ENCODE results near the gene LRIF1. TPM values are rescaled to one million over a fixed set of nuclear protein-coding genes. Genes with fewer than 3 reads are reported as not detected.

LRIF1 gene
- total RNA-seq, 4 donors from 2014 or later = 2.6 to 12.0 (median 7.6) TPM

DNA sequence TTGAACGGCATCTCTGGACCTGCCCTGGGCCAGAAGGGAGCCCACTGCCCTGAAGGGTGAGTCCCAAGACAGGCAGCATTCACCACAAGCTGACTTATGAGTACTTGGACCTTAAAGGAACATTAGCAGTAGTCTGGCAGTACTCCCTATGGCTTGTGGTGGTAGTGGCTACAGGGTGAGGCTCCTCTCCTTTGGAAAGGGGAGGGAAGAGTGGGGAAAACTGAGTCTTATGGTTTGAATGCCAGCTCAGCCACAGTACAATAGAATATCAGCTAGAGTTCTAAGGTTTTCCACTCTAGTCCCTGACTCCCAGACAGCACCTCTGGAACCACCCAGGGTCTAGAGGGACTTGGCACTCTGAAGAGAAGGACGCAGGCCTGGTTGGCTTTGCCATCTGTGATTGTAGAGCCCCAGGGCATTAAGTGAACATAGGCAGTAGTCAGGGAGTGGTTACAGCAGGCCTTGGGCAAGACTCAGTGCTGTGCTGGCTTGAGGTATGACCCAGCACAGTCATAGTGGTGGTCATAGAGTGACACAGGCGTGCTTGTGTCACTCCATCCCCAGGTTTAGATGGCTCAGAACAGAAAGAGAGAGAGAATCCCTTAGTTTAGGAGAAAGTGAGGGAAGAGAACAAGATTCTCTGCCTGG is 59.7 kb downstream of the LRIF1 start:
- Histone ChIP-seq H3K36me3 (no peaks in the 10 kb centered on the region), H3K9me3 (no peaks in the 10 kb centered on the region), H3K4me3 (no peak overlapping the region), H3K27me3 (no peaks in the 10 kb centered on the region), H3K4me1 (no peaks in the 10 kb centered on the region), H3K27ac (no peak overlapping the region)
- intact Hi-C loops (cut with DNase I; ENCODE audit: low total_unique reads) = no loop called here
- DNase-seq = no peak
- TF ChIP-seq, protein P1, sequence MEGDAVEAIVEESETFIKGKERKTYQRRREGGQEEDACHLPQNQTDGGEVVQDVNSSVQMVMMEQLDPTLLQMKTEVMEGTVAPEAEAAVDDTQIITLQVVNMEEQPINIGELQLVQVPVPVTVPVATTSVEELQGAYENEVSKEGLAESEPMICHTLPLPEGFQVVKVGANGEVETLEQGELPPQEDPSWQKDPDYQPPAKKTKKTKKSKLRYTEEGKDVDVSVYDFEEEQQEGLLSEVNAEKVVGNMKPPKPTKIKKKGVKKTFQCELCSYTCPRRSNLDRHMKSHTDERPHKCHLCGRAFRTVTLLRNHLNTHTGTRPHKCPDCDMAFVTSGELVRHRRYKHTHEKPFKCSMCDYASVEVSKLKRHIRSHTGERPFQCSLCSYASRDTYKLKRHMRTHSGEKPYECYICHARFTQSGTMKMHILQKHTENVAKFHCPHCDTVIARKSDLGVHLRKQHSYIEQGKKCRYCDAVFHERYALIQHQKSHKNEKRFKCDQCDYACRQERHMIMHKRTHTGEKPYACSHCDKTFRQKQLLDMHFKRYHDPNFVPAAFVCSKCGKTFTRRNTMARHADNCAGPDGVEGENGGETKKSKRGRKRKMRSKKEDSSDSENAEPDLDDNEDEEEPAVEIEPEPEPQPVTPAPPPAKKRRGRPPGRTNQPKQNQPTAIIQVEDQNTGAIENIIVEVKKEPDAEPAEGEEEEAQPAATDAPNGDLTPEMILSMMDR (IDR thresholded peaks at IDR 0.05) = no peak
- no peak for TF ChIP-seq POLR2A (IDR thresholded peaks at IDR 0.05)

DNA sequence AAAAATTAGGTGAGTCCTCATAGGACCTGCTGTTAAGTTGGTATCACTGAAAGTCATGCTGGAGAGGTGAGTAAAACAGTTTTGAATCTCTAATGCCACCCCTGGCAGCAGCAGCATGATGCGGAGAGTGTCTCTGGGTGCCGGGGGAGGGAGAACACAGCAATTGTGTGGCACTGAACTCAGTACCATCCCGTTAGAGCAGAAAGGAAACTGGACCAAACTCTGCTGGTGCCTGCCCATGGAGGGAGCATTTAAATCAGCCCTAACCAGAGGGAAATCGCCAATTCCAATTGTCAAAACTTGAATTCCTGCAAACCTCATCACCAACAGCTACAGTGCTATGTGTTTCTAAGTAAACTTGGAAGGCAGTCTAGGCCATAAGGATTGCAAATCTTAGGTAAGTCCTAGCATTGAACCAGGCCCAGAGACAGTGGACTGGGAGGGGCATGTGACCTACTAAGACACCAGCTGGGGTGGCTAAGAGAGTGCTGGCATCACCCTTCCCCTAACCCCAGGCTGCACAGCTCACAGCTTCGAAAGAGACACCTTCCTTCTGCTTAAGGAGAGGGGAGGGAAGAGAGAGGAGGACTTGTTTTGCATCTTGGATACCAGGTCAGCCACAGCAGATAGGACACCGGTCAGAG is 60.8 kb downstream of the LRIF1 start:
- no peak for DNase-seq
- intact Hi-C loops (cut with DNase I; ENCODE audit: low total_unique reads) = no loop called here
- TF ChIP-seq, protein P1 (IDR thresholded peaks at IDR 0.05) = no peak
- H3K27me3 ChIP-seq = no peaks in the 10 kb centered on the region
- no peaks in the 10 kb centered on the region for H3K36me3 ChIP-seq
- no peak overlapping the region for H3K4me3 ChIP-seq
- no peaks in the 10 kb centered on the region for H3K9me3 ChIP-seq
- H3K4me1 ChIP-seq = no peaks in the 10 kb centered on the region
- no peak overlapping the region for H3K27ac ChIP-seq

DNA sequence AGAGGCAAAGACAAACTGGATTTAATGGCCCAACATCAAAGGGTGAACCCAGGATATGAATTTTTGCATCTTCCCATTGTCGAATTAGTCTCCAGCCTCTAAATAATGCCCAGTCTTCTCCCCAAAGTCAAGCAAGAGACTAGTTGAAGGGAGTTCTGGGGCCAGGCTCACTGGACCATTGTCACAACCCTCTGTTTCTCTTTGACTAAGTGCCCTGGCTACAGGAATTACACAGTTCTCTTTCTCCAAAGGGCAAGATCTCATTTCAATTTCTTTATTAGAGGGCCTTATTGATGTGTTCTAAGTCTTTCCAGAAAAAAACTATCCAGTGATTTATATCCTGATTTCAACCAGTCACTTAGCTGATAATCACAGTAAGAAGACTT is 64.3 kb downstream of the LRIF1 start:
- Histone ChIP-seq H3K9me3 (no peaks in the 10 kb centered on the region), H3K4me3 (no peak overlapping the region), H3K27me3 (no peaks in the 10 kb centered on the region), H3K27ac (no peak overlapping the region), H3K4me1 (no peaks in the 10 kb centered on the region), H3K36me3 (no peaks in the 10 kb centered on the region)
- TF ChIP-seq POLR2A (IDR thresholded peaks at IDR 0.05) = no peak
- TF ChIP-seq, protein P1 (IDR thresholded peaks at IDR 0.05) = no peak
- no peak for DNase-seq
- intact Hi-C loops (cut with DNase I; ENCODE audit: low total_unique reads) = no loop called here

DNA sequence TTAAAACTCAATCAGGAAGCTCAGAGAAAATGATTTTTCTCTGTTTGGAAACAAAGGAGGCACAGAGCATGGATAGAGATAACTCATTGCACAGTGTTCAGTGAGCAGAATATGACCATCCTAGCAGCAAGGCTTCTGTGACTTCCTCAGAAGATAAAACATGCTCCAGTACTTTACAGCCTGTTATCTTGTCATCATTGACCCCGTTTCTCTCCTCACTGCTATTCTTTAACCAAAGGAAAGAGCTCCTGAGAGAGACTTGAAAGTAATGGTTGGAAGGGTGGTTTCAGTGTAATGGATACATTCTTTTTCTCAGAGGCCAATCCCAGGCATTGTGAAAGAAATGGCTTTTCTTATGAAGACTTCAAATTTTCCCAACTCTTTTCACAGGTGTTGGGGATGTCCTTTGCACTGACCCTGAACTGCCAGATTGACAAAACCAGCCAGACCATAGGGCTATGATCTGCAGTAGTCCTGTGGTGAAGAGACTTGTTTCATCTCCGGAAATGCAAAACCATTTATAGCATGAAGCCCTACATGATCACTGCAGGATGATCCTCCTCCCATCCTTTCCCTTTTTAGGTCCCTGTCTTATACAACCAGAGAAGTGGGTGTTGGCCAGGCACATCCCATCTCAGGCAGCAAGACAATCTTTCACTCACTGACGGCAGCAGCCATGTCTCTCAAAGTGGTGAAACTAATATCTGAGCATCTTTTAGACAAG is 64.8 kb downstream of the LRIF1 start:
- H3K27me3 ChIP-seq = no peaks in the 10 kb centered on the region
- H3K27ac ChIP-seq = no peak overlapping the region
- intact Hi-C loops (cut with DNase I; ENCODE audit: low total_unique reads) = no loop called here
- H3K9me3 ChIP-seq = no peaks in the 10 kb centered on the region
- TF ChIP-seq, protein P1 (IDR thresholded peaks at IDR 0.05) = no peak
- TF ChIP-seq POLR2A (IDR thresholded peaks at IDR 0.05) = no peak
- H3K36me3 ChIP-seq = no peaks in the 10 kb centered on the region
- H3K4me3 ChIP-seq = no peak overlapping the region
- no peaks in the 10 kb centered on the region for H3K4me1 ChIP-seq
- DNase-seq = no peak

DNA sequence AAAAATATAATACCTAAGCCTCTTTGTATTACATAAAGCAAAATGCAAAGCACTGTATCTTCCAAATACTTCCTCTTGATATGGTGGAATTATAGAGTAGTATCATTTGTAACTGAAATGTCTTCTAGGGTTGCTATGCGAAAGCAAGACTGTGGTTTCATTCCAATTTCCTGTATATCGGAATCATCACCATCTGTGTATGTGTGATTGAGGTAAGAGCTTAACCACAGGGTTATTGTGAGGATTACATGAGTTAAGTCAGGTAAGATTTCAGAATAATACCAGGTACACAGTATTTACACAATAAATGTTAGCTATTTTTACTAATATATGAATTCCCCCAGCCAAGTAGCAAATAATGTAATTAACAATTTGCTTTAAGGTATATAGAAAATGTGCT is 66.0 kb downstream of the LRIF1 start:
- Histone ChIP-seq H3K4me1 (no peaks in the 10 kb centered on the region), H3K27ac (no peak overlapping the region), H3K27me3 (no peaks in the 10 kb centered on the region), H3K4me3 (no peak overlapping the region), H3K9me3 (no peaks in the 10 kb centered on the region), H3K36me3 (no peaks in the 10 kb centered on the region)
- TF ChIP-seq, protein P1 (IDR thresholded peaks at IDR 0.05) = no peak
- no peak for TF ChIP-seq POLR2A (IDR thresholded peaks at IDR 0.05)
- intact Hi-C loops (cut with DNase I; ENCODE audit: low total_unique reads) = no loop called here
- no peak for DNase-seq

Data from uterus (tissue), 4 donors.